Activated CD4-positive, alpha-beta T cell treated with anti-CD3 and anti-CD28 coated beads, Interleukin-2, amount 50 U/mL, for 24 hours (primary cell): ENCODE results near the gene FIP1L1.
"Not testable (repeated sequence)": the region's sequence is repeated elsewhere in the genome, so short reads cannot be mapped to it uniquely, and the experiment has no call there.

ENCODE experiments used
- DNase-seq, 2 donors: peaks; one replicate each; pipeline ENCODE4 v3.0.0-alpha.2; 2020; ENCODE audit warnings: low read depth in 1 of 2, low spot score in 1 of 2

FIP1L1 gene

DNA sequence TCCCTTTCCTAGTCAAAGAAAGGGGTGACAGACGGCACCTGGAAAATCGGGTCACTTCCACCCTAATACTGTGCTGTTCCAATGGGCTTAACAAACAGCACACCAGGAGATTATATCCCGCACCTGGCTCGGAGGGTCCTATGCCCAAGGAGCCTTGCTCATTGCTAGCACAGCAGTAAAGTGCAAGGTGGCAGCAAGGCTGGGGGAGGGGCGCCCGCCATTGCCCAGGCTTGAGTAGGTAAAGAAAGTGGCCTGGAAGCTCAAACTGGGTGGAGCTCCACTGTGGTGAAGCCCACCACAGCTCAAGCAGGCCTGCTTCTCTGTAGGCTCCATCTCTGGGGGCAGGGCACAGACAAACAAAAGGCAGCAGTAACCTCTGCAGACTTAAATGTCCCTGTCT lies 89.1 kb downstream of the FIP1L1 start:
- not testable (repeated sequence) for DNase-seq

DNA sequence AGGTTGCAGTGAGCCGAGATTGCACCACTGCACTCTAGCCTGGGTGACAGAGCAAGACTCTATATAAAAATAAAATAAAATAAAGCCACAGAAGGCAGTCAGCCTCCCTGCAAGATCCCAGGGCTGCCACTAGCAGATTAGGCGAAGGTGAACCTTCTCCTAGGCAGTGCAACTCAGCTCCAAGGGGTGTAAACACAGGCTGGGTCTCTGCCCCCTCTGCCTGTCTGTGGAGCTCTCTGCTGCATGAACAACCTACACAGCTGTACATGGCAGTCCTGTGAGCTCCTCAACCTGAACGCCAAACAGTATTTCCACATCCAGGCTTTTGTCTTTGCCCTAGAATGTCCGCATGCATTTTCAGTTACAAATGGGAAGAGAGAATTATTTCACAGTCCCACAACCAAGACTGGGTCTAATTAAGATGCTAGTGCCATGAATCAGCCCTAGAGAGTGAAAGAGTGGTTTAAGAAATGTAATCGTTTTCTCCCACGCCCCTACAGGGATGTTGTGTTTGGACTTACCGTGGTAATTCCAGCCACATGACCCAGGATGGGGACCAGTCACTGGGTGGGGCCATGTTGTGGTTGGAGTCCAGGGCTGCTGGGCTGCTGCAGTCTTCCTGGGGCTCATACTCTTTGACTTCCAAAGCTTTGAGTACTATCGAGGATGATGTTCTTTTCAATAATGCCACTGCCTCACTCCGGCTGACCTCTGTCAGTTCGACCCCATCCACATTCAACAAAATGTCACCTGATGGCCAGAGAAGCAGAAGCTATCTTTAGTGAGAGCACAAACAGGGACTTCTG lies 99.0 kb downstream of the FIP1L1 start:
- DNase-seq, result no peak

DNA sequence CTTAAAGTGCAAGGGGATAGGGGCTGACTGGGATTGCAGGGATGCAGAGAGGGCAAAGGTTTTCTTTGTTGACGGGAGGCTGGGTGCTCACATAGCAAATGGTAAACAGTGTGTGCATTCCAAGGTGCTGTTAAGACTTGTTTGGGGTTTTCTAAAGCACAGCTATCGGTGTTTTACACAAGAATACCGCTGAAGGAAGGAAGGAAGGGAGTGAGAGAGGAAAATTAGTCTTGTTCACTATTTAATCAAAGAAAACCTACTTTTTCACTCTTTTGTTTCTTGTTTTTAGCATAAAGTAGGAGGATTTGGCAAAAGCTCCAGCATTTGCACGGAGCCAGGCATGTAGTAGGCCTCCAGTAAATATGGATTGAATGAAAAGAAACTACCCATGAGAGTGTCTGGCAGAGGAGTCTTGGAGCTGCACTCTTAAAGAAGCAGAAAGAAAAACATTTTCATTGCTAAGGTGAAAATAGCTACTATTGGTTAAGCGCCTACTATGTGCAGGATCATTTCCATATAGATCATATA lies 99.7 kb downstream of the FIP1L1 start:
- no peak for DNase-seq

DNA sequence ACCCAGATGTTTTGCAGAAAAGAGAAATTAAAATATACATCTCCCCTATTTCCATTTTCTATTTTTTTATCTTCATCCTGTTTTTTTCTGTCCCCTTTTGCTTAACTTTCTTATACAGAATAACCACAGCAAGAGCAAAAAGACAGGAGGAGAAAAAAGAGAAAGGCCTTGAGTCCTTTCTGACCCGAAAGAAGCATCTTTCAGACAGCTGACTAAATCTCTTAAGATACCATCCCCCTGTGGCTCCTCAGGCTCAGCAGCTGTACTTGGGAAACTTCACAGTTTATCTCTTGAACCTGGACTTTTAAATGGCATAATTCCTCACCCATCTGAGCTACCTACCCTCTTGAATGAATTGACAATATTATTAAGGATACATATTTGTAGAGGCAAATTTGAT lies 100.2 kb downstream of the FIP1L1 start:
- DNase-seq, result no peak

DNA sequence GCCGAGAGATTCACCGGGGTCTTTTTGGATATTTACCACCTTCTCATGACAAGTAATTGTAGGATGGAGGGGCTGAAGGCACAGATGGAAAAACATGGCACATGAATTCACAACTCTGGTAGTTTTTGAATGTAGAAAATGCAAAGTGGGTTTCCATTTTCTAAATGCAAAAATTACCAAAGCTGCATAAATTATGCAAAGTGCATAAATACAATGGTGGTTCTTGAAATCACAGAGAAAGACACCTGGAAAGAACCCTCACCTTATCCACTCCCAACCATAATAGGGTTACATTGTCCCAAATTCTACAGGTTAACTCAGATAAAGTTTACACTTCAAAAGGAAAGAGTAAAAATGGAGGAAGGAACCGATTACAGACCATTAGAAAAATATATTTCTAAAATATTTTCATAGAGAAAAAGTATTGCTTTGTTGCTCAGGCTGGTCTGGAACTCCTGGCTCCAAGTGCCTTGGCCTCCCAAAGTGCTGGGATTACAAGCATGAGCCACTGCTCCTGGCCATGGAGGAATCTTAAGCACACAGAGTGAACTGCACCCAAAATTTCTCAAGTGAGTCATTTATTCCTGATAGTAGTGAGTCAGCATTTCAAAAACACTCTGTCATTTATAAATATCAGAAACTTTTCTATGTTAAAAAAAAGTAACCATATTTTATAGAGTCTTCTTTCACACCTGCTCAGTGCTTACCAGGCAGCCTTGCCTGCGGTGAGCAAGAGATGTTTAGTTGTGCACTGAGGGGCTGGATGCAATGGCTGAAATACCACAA lies 101.4 kb downstream of the FIP1L1 start:
- DNase-seq, result no peak

DNA sequence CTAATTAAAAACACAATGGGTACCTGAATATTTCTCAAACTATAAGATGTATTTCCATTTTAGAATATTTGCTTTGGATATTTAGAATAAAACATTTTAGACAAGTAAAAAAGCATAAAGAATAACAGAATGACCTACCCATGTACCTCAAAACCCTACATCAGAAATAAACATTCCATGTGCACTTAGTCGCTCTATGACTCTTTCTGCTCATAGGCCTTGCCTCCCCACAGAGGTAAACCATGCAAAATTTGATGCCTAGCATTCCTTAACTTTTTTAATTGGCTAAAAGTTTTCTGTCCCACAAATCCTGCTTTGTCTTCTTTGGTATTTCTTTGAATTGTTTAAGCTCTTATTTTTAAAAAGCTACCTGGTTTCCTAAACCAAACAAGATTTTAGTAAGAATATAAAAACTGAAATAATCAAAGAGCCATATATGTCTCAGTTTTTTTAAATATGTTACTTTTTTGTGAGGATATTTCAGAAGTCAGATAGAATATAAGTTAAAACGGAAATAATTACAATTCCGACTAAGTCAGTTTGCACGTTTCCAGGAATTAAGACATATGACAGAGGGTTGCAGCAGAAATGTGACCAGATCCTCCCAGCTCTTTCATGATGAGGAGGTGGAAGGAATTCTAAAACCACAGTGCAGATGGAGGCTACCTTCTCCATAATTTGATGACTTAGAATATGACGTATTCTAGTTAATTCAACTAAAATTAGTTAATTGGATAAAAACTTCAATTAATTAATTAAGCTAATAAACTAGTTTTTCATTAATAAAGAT lies 102.5 kb downstream of the FIP1L1 start:
- no peak for DNase-seq

DNA sequence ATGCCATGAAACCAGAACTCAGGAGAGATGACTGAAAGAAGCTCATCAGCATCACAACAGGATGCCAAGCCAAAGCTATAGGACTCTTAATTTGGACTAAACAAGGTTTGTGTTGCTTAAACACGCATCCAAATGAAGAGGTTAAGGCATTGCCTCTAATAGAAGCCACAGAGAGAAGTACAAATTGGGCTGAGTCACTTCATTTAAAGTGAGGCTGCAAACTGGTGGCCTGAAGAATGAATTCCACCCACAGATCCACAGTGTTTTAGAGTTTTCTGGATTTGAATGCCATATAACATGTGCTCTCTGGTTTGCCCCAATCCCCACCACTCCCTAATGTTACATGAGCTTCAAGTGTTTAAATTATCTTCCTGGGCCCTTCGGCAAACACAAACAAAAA lies 103.5 kb downstream of the FIP1L1 start:
- DNase-seq, result no peak

DNA sequence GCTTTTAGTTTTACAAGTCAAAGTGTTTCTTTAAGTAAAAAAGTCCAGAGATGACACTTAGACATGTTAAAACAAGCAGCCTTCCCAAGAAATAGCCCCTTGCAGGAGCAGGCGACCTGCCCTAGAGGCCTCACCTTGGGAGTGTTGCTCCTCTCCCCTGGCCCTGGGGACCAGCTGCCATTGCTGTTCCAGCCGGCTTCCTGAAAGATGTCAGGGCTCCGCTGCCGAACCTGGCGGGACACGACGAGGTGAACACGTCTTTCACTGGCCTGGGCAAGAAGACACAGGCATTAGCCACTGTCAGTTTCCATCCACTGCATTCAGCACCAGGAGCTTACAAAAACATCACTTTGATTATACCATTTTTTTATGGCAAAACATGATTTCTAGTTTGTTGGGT lies 104.1 kb downstream of the FIP1L1 start:
- DNase-seq, result no peak

DNA sequence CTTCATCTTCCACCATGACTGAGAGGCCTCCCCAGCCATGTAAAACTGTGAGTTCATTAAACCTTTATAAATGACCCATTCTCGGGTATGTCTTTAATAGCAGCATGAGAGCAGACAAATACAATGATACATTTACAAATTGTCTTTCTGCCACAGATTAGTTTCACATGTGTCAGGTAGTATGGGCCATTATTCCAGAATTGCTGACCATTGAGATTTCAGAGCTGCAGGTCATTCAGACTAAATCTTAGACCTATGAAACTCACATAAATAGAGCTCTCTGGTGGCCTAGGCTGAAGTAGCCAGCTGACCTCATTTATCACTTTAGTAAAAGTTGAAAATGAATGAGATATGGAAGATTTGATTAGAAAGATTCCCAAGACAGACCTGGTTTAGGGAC lies 105.8 kb downstream of the FIP1L1 start:
- DNase-seq, result no peak

DNA sequence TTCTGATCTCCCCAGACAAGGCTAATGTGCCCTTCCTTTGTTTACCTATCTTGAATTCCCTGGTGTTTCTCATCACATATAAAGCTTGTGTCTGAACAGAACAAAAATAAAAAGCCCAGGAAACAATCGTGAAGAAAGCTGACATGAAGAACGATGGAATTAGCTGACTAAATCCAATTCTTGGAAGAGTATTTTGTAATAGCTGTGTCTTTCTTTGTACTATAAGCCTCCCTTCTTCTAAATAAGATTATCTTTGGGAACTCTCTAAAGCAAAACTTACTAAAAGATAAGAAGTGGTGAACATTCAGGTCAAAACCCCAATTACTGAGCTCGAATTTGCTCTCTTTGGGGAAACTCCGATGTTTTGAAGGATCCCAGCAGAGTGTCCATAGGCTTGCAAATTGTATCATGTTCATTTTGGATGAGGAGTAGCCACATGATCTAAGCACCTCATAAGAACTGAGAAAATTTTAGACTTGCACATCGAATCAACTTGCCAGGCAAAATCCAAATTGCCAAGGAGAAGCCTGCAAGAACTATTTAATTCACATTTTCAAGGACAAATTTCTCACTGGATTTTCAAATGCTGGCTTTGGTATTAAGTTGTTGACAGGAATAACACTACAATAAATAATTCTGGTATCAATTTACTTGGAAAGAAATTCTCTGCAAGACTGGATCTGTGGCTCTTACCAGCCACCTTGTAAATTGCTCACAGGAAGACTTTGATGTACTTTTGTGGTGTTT lies 107.6 kb downstream of the FIP1L1 start:
- no peak for DNase-seq

DNA sequence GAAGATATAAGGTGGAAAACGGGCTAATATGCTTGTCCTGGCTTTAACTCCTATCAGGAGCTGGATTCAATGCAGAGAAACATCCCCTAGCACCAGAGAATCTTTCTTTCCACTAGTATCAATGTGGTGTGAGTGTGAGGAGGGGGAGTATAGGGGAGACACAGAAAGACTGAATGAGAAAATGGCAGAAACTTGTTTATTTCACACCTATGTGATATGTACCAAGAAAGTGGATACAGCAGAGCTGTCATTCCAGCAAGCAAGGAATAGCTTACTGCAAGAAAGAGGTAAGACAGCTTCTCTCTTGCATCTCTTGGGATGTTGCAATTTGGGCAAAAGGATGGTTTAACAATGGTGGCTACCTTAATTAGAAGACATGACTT lies 108.2 kb downstream of the FIP1L1 start:
- DNase-seq, result no peak

DNA sequence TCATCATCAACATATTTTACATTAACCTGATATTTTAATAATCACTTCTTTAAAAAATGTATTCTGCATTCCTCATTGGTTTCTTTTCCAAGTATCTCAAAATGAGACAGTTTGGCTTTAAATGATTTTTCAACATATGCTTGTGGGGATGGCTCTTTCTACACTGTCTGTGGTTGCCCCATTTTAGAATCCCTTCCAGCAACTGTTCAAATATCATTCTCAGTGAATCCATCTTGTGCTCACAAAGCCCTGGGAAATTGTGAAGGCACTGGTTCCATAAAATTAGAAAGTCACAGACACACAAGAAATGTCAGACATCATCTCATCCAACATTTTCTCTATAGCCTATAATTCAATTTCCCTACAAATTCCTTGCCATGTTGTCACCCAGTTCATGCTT lies 110.3 kb downstream of the FIP1L1 start:
- no peak for DNase-seq

DNA sequence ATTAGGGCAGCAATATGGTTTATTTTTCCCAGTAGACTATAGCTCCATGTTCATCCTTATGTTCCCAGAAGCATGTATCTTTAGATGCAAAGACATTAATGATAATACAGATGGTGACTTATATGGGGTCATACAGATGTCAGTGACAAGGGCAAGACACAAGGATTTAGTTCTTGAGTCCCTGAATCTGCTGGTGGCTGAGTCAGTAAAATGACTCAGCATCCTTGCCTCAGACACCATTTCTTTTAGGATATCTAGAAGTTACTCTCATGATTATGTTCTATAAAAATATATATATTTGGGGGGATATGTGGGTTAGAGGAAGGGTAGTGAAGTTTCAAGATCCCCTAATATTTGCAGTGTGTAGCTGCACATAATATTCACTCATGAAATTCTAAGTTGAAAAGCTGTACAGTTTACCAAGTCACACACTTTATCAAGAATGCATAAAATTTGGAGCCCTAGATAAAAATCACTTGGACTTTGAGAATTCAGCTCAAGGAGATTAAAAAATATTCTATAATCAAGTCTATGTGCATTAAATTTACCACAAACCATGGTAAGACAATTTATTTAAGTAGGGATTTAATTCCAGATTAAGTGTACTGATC lies 111.9 kb downstream of the FIP1L1 start:
- DNase-seq, result no peak

DNA sequence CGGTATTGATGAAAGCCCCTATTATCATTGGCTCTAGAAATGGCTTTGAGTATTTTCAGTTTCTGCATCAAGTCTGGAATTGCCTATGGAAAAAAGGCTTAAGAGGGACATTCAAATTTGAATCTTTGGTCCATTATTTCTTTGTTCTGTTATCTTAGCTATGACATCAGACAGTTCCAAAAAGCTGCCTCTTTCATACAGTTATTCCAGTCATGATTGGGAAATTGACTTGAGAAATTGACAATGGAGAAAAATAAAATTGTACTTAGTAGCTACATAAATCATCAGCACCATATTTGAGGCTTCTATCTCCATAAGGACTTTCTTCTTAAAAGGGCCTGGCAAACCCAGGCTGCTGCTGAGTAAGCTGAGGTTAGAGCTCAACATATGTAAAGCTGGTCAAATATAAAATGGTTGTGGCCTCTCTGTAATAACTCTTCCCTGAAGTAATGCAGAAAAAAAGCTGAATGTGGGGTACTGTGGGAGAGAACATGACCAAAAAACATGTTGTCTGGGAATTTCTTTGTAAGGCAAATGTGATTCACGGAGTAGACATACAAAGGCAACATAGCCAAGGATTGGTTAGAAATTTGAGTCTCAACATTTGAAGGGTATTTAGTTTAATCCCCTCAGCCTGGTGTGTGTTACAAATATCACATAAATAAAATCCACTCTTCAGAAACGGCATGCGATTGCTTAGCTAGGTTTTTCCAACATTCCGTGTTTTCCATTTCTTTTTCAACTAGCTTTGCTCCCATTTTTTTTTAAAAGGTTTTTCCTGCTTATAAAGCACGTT lies 112.9 kb downstream of the FIP1L1 start:
- no peak for DNase-seq

DNA sequence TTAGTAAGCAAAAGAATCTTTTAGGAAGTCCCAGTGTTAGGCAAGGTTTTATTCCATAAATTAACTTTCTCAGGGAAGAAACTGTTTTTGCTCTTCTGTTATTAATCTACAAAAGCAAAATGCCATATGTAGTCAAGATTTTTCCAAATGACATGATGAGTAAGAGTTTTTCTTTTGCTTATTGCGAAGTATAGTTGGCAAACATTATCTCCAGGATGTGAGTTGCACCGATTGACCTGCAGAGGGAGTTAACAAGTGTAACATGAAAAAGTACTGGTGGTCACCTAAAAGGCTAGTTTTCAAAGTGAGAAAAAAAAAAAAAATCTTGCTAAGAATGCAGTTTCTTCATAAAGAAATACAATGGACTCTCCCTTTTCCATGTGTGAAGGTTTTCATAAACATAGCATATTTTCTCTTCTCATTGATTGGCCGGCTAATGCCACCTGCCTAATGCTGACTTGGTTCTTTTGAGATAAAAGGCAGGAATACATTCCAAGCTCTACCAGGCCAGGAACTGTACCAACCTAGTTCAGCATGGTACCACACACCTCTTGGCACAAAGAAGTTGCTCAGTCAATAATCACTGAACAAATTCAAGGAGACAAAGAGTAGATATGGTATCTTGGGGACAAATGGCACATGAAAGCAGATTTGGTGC lies 113.7 kb downstream of the FIP1L1 start:
- DNase-seq, result no peak

DNA sequence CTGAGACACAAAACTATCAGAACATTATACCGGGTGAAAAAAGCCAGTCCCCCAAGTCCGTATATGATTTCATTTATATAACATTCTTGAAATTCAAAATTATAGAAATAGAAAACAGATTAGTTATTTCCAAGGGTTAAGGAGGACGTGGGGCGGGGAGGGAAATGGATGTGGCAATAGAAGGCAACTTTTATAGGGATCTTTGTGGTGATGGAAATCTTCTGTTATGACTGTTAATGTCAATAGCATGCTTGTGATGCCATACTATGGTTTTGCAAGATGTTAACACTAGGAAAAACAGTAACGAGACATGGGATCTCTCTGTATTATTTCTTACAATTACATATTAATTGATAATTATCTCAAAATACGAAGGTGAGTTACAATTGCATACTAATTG lies 117.4 kb downstream of the FIP1L1 start:
- DNase-seq, result no peak

DNA sequence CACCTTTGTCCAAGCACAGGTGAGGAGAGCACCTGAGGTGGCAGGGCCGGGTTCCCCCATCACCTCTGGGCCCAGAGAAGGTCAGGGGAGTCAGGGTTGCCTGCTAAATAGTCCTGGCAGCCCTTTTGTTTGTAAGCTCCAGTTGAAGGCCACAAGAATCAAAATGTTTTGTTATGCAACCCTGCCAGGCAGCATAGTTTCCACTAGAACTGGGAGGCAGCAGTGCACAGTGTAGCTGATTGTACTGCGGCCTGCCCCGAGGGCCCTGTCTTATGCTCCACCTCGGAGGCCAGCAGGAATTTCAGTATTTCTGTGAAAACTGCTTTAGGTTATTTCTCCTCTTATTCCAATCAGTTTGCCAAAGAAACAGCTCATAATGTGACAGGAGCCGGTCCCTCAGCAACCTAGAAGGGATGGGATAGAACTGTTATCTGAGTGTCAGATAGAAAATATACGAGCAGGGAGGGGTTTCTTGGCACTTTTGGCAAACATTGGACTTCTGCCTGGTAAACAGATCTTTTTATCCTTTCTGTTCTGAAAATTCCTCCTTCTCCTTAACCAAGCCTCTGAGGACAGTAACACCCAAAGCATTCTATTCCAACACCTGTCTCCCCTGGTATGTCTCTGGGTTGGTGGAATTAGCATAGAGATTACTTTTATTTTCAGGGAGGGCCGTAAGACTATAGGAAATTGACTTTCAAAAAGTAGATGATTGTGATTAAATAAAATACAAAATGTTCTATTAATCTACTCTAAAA lies 120.2 kb downstream of the FIP1L1 start:
- no peak for DNase-seq

DNA sequence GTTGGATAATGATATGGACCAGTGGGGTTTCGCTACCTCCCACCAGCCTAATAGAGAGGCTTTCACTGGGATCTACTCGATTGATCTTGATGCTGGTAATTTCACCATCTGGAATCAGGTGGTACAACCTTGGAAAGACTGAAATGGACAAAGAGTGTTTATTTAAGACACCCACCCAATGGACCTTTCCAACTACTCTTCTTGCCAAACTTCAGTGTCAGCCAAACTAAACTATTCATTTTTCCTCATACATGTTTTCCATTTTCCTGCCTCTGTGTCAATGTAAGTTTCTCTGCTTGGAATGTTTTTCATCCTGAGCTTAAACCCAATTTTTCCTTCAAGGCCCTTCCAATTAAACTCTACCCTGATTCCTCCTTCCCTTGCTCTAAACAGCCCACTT lies 121.3 kb downstream of the FIP1L1 start:
- DNase-seq, result no peak
